HEK293 (cell line): ENCODE data around the gene DAAM1.

Source experiments
- CTCF ChIA-PET: fragments of 350-600 bp; formaldehyde crosslinking; extraction: SDS; loops from one replicate; lab custom pipeline; 2021; ENCODE audit warnings: antibody characterized with exemption; lab: Yijun Ruan, JAX
- POLR2A ChIA-PET: fragments of 300-600 bp; formaldehyde crosslinking; extraction: SDS; loops from one replicate; lab custom pipeline; 2020; ENCODE audit warnings: antibody characterized with exemption, inconsistent platforms; lab: Yijun Ruan, JAX
- H3K27ac ChIP-seq: fragments of 200-500 bp; sonication (Bioruptor generic); 2 replicates; pipeline ENCODE4 v1.5.1; 2014; ENCODE audit warnings: low read depth, low read length, control low read depth, inconsistent platforms; ENCODE audit errors: extremely low read depth
- H3K36me3 ChIP-seq, 2 experiments: fragments of 200-500 bp in 1 of 2; sonication (Bioruptor generic) in 1 of 2; 1 replicate in 1 of 2; 2 replicates in 1 of 2; pipeline ENCODE4 v1.5.1; 2014 to 2017; ENCODE audit warnings: inconsistent platforms in 2 of 2, low read length in 2 of 2; ENCODE audit not compliant: control insufficient read depth in 2 of 2, insufficient read depth in 1 of 2
- H3K4me1 ChIP-seq: fragments of 200-500 bp; sonication (Bioruptor generic); 2 replicates; pipeline ENCODE4 v1.5.1; 2014; ENCODE audit warnings: mild to moderate bottlenecking, low read length, inconsistent platforms; ENCODE audit not compliant: control insufficient read depth, insufficient read depth
- H3K4me3 ChIP-seq: 2 replicates; pipeline ENCODE4 v1.5.1; 2011; ENCODE audit warnings: low read depth, mild to moderate bottlenecking, control low read depth, low read length, moderate library complexity
- H3K9me3 ChIP-seq: fragments of 200-500 bp; sonication (Bioruptor generic); 2 replicates; pipeline ENCODE4 v1.5.1; 2014; ENCODE audit warnings: low read depth, low read length, inconsistent platforms; ENCODE audit not compliant: control insufficient read depth, insufficient read depth
- BCL11B ChIP-seq: fragments of 450-650 bp; formaldehyde crosslinking; IDR thresholded peaks from 2 replicates; pipeline ENCODE4 v1.5.1; 2016; ENCODE audit warnings: low read depth, missing biosample characterization, missing genetic modification characterization
- EGR2 ChIP-seq: fragments of 450-650 bp; formaldehyde crosslinking; IDR thresholded peaks from 2 replicates; pipeline ENCODE4 v1.5.1; 2016; ENCODE audit warnings: low read depth, missing biosample characterization, missing genetic modification characterization
- OSR2 ChIP-seq: fragments of 450-650 bp; formaldehyde crosslinking; IDR thresholded peaks from 2 replicates; pipeline ENCODE4 v1.5.1; 2016; ENCODE audit warnings: missing biosample characterization, missing genetic modification characterization
- PRDM1 ChIP-seq: fragments of 450-650 bp; formaldehyde crosslinking; IDR thresholded peaks from 2 replicates; pipeline ENCODE4; 2016; ENCODE audit warnings: missing biosample characterization, missing genetic modification characterization
- SP7 ChIP-seq: fragments of 450-650 bp; formaldehyde crosslinking; IDR thresholded peaks from 2 replicates; pipeline ENCODE4 v1.5.1; 2016; ENCODE audit warnings: missing biosample characterization, missing genetic modification characterization
- TSHZ1 ChIP-seq: fragments of 450-650 bp; formaldehyde crosslinking; IDR thresholded peaks from 2 replicates; pipeline ENCODE4 v1.5.1; 2016; ENCODE audit warnings: missing biosample characterization, missing genetic modification characterization, borderline replicate concordance
- WT1 ChIP-seq: fragments of 450-650 bp; formaldehyde crosslinking; IDR thresholded peaks from 2 replicates; pipeline ENCODE4 v1.5.1; 2016; ENCODE audit warnings: missing biosample characterization, missing genetic modification characterization
- YY1 ChIP-seq: fragments of 450-650 bp; formaldehyde crosslinking; IDR thresholded peaks from 2 replicates; pipeline ENCODE4 v1.5.1; 2018; ENCODE audit warnings: missing biosample characterization, missing genetic modification characterization
- ZBTB8A ChIP-seq: fragments of 450-650 bp; formaldehyde crosslinking; IDR thresholded peaks from 2 replicates; pipeline ENCODE4 v1.5.1; 2016; ENCODE audit warnings: missing biosample characterization, missing genetic modification characterization
- ZFHX2 ChIP-seq: fragments of 450-650 bp; formaldehyde crosslinking; conservative IDR thresholded peaks from 2 replicates; pipeline ENCODE4 v1.5.1; 2016; ENCODE audit warnings: missing biosample characterization, missing genetic modification characterization
- ZIC2 ChIP-seq: fragments of 450-650 bp; formaldehyde crosslinking; IDR thresholded peaks from 2 replicates; pipeline ENCODE4 v1.5.1; 2016; ENCODE audit warnings: missing biosample characterization, missing genetic modification characterization
- ZNF155 ChIP-seq: fragments of 450-650 bp; formaldehyde crosslinking; IDR thresholded peaks from 2 replicates; pipeline ENCODE4 v1.5.1; 2016; ENCODE audit warnings: missing biosample characterization, missing genetic modification characterization
- ZNF157 ChIP-seq: fragments of 450-650 bp; formaldehyde crosslinking; IDR thresholded peaks from 2 replicates; pipeline ENCODE4 v1.5.1; 2016; ENCODE audit warnings: missing biosample characterization, missing genetic modification characterization
- ZNF37A ChIP-seq: fragments of 450-650 bp; IDR thresholded peaks from 2 replicates; pipeline ENCODE4 v1.5.1; 2018; ENCODE audit warnings: missing biosample characterization, missing genetic modification characterization
- ZNF48 ChIP-seq: fragments of 450-650 bp; formaldehyde crosslinking; IDR thresholded peaks from 2 replicates; pipeline ENCODE4 v1.5.1; 2016; ENCODE audit warnings: missing biosample characterization, missing genetic modification characterization
- ZNF529 ChIP-seq: fragments of 450-650 bp; formaldehyde crosslinking; IDR thresholded peaks from 2 replicates; pipeline ENCODE4 v1.5.1; 2017; ENCODE audit warnings: missing genetic modification characterization, missing biosample characterization; ENCODE audit not compliant: insufficient replicate concordance
- ZNF654 ChIP-seq: fragments of 450-650 bp; formaldehyde crosslinking; IDR thresholded peaks from 2 replicates; pipeline ENCODE4 v1.5.1; 2016; ENCODE audit warnings: low read depth, missing biosample characterization, missing genetic modification characterization
- ZNF660 ChIP-seq: fragments of 450-650 bp; IDR thresholded peaks from 2 replicates; pipeline ENCODE4 v1.5.1; 2018; ENCODE audit warnings: missing biosample characterization, mild to moderate bottlenecking, missing genetic modification characterization
- ZNF747 ChIP-seq: fragments of 450-650 bp; formaldehyde crosslinking; IDR thresholded peaks from 2 replicates; pipeline ENCODE4 v1.5.1; 2016; ENCODE audit warnings: missing biosample characterization, missing genetic modification characterization
- TF ChIP-seq, protein P1 (sequence below): fragments of 450-650 bp; formaldehyde crosslinking; IDR thresholded peaks from 2 replicates; pipeline ENCODE4 v1.5.1; 2017; ENCODE audit warnings: missing biosample characterization, mild to moderate bottlenecking, missing genetic modification characterization, moderate library complexity

Gene DAAM1

GRCh38 chr14:59275668-59276067 is 87.2 kb downstream of the DAAM1 start (continued):
- TF ChIP-seq ZBTB8A (tag by site-specific recombination) (no peak), ZNF660 (tag by site-specific recombination) (0 out of 2 replicates have a peak, but pooled peaks have one; percentile 25), ZNF747 (tag by site-specific recombination) (no peak), ZFHX2 (tag by site-specific recombination) (peak; percentile 33; the same call in 1 of the 2 replicates), ZNF155 (no peak), ZNF529 (tag by site-specific recombination) (no peak), TSHZ1 (peak; percentile 24; the same call in 1 of the 2 replicates), YY1 (tag by site-specific recombination) (no peak), PRDM1 (tag by site-specific recombination) (peak; percentile 52; the same call in 1 of the 2 replicates), SP7 (tag by site-specific recombination) (peak; percentile 49; the same call in 1 of the 2 replicates), EGR2 (tag by site-specific recombination) (no peak)
- TF ChIP-seq, protein P1, sequence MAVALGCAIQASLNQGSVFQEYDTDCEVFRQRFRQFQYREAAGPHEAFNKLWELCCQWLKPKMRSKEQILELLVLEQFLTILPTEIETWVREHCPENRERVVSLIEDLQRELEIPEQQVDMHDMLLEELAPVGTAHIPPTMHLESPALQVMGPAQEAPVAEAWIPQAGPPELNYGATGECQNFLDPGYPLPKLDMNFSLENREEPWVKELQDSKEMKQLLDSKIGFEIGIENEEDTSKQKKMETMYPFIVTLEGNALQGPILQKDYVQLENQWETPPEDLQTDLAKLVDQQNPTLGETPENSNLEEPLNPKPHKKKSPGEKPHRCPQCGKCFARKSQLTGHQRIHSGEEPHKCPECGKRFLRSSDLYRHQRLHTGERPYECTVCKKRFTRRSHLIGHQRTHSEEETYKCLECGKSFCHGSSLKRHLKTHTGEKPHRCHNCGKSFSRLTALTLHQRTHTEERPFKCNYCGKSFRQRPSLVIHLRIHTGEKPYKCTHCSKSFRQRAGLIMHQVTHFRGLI (tag by site-specific recombination) = no peak
- TF ChIP-seq, all 188 proteins: peak for 7

- no peaks in the 10 kb centered on the region for H3K9me3 ChIP-seq
- TF ChIP-seq ZNF37A = no peak
- TF ChIP-seq BCL11B (tag by site-specific recombination) = no peak
- TF ChIP-seq ZNF654 (tag by site-specific recombination) = no peak
- TF ChIP-seq, all 188 proteins: peak for 0
- H3K27ac ChIP-seq = no peak overlapping the region
- H3K36me3 ChIP-seq = no peaks in the 10 kb centered on the region
- ChIA-PET CTCF (interaction anchor here (1.1 kb wide), 1 partner anchor 18 kb away, joined by 4 read pairs; no protein-coding TSS in a partner anchor), POLR2A (interaction anchor here (1.2 kb wide), 1 partner anchor 88 kb away, joined by 3 read pairs; the partner anchor contains the start of gene DAAM1)
- H3K4me3 ChIP-seq = no peak overlapping the region
- peaks cover 21% of the 10 kb centered on the region for H3K4me1 ChIP-seq
These were observed 87.8 kb downstream of the DAAM1 start for GRCh38 chr14:59276235-59276634.

GRCh38 chr14:59277659-59278058 is 89.2 kb downstream of the DAAM1 start:
- Histone ChIP-seq H3K4me3 (no peak overlapping the region), H3K4me1 (peaks cover 21% of the 10 kb centered on the region), H3K9me3 (no peaks in the 10 kb centered on the region), H3K36me3 (no peaks in the 10 kb centered on the region), H3K27ac (no peak overlapping the region)
- ChIA-PET CTCF (no interaction called here), POLR2A (no interaction called here)
- TF ChIP-seq ZIC2 (peak; percentile 40; the same call in 1 of the 2 replicates), YY1 (tag by site-specific recombination) (no peak), ZNF48 (tag by site-specific recombination) (no peak), ZNF157 (tag by site-specific recombination) (no peak), OSR2 (tag by site-specific recombination) (peak; percentile 53; the same call in 1 of the 2 replicates), WT1 (tag by site-specific recombination) (peak; percentile 77)
